GM08714 (cell line): ENCODE measurements around the gene ZNF777.
A peak's percentile ranks its signal among the peaks of the same experiment; 100 is the strongest.

Source experiments
- H3K4me3 ChIP-seq: fragments of 200-500 bp; sonication (Bioruptor generic); 2 replicates; pipeline ENCODE4 v1.5.1; 2014; ENCODE audit warnings: mild to moderate bottlenecking, low read length, inconsistent platforms
- ZNF274 ChIP-seq: IDR thresholded peaks from 2 replicates; pipeline ENCODE4 v1.6.1; 2012; ENCODE audit warnings: mild to moderate bottlenecking, low read depth, low read length

ZNF777 gene

GRCh38 chr7:149468208-149468607, 7.3 kb upstream of the ZNF777 start:
- TF ChIP-seq ZNF274, result no peak
- no peak overlapping the region for H3K4me3 ChIP-seq

GRCh38 chr7:149467321-149467859, 6.5 kb upstream of the ZNF777 start:
- TF ChIP-seq ZNF274, result no peak

GRCh38 chr7:149466364-149466763, 5.5 kb upstream of the ZNF777 start:
- TF ChIP-seq ZNF274, result no peak
- H3K4me3 ChIP-seq, result no peak overlapping the region

More at GRCh38 chr7:149467321-149467859, 6.5 kb upstream of the ZNF777 start:
- H3K4me3 ChIP-seq, result no peak overlapping the region

GRCh38 chr7:149463500-149464161, 2.8 kb upstream of the ZNF777 start:
- no peak overlapping the region for H3K4me3 ChIP-seq
- no peak for TF ChIP-seq ZNF274

GRCh38 chr7:149462101-149462520, 1.2 kb upstream of the ZNF777 start:
- TF ChIP-seq ZNF274, result no peak
- H3K4me3 ChIP-seq, result no peak overlapping the region

- peak overlapping the region; percentile 87 for H3K4me3 ChIP-seq
- no peak for TF ChIP-seq ZNF274
Measured at GRCh38 chr7:149459540-149460452, 1.1 kb downstream of the ZNF777 start.

GRCh38 chr7:149459201-149459539, 1.7 kb downstream of the ZNF777 start:
- no peak for TF ChIP-seq ZNF274
- H3K4me3 ChIP-seq, result peak overlapping the region; percentile 87

- TF ChIP-seq ZNF274, result no peak
- no peak overlapping the region for H3K4me3 ChIP-seq
Measured at GRCh38 chr7:149458235-149458634, 2.6 kb downstream of the ZNF777 start.

GRCh38 chr7:149457766-149458165, 3.1 kb downstream of the ZNF777 start:
- H3K4me3 ChIP-seq, result no peak overlapping the region
- no peak for TF ChIP-seq ZNF274

GRCh38 chr7:149456506-149457421, 4.1 kb downstream of the ZNF777 start:
- TF ChIP-seq ZNF274, result no peak
- H3K4me3 ChIP-seq, result no peak overlapping the region

- no peak overlapping the region for H3K4me3 ChIP-seq
- TF ChIP-seq ZNF274, result no peak
Measured at GRCh38 chr7:149455175-149455950, 5.5 kb downstream of the ZNF777 start.

GRCh38 chr7:149454750-149455149, 6.1 kb downstream of the ZNF777 start:
- TF ChIP-seq ZNF274, result no peak
- no peak overlapping the region for H3K4me3 ChIP-seq

- no peak overlapping the region for H3K4me3 ChIP-seq
- no peak for TF ChIP-seq ZNF274
Measured at GRCh38 chr7:149454006-149454405, 6.9 kb downstream of the ZNF777 start.
